Natural killer cell (primary cell): ENCODE measurements around the gene PGAP3. TPM values are rescaled to one million over a fixed set of nuclear protein-coding genes. Genes with fewer than 3 reads are reported as not detected.
A peak's percentile ranks its signal among the peaks of the same experiment; 100 is the strongest.

ENCODE experiments used
- ATAC-seq, 3 donors: fragments of 150-1000 bp in 2 of 3; fragments of 200-7000 bp in 1 of 3; cut with Tn5 transposase; 1 replicate in 1 of 3; 2 replicates in 2 of 3; pipeline ENCODE4 v1.10.0; 2021; ENCODE audit warnings: mild to moderate bottlenecking in 2 of 3, moderate library complexity in 2 of 3
- DNase-seq, 2 donors: peaks; one replicate each; pipeline versions ENCODE4 v3.0.0 to v3.0.0-alpha.2; 2013 to 2021; ENCODE audit warnings: mixed read lengths in 1 of 2
- H3K27ac ChIP-seq: one replicate; pipeline ENCODE4 v1.5.1; 2013; ENCODE audit warnings: mild to moderate bottlenecking, low read length
- H3K27me3 ChIP-seq: one replicate; pipeline ENCODE4 v1.6.1; 2013; ENCODE audit warnings: low read length; ENCODE audit not compliant: control insufficient read depth, insufficient read depth
- H3K36me3 ChIP-seq: one replicate; pipeline ENCODE4 v1.6.1; 2013; ENCODE audit warnings: low read length; ENCODE audit not compliant: control insufficient read depth, insufficient read depth
- H3K4me1 ChIP-seq: one replicate; pipeline ENCODE4 v1.6.1; 2013; ENCODE audit warnings: low read length; ENCODE audit not compliant: control insufficient read depth, insufficient read depth
- H3K4me3 ChIP-seq: one replicate; pipeline ENCODE4 v1.5.1; 2013; ENCODE audit warnings: low read length
- H3K9me3 ChIP-seq: one replicate; pipeline ENCODE4 v1.6.1; 2013; ENCODE audit warnings: low read length; ENCODE audit not compliant: control insufficient read depth, insufficient read depth
- H3K27ac Mint-ChIP-seq, 2 donors: one replicate each; pipeline ENCODE4 v1.8.0; 2022; ENCODE audit warnings: mild to moderate bottlenecking in 2 of 2, mixed read lengths in 2 of 2, moderate library complexity in 1 of 2
- H3K27me3 Mint-ChIP-seq, 2 donors: one replicate each; pipeline ENCODE4 v1.8.0; 2022; ENCODE audit warnings: low read depth in 2 of 2, mixed read lengths in 2 of 2
- H3K36me3 Mint-ChIP-seq: one replicate; pipeline ENCODE4 v1.8.0; 2022; ENCODE audit warnings: mixed read lengths
- H3K4me1 Mint-ChIP-seq, 2 donors: one replicate each; pipeline ENCODE4 v1.8.0; 2022; ENCODE audit warnings: mixed read lengths in 2 of 2
- H3K4me3 Mint-ChIP-seq: one replicate; pipeline ENCODE4 v1.8.0; 2022; ENCODE audit warnings: mild to moderate bottlenecking, moderate library complexity, mixed read lengths
- H3K9me3 Mint-ChIP-seq, 2 donors: one replicate each; pipeline ENCODE4 v1.8.0; 2022; ENCODE audit warnings: mixed read lengths in 2 of 2
- WGBS: methylation state at CpG from one replicate; pipeline ENCODE4 v1.1.7; 2013; ENCODE audit warnings: missing lambda C conversion rate; ENCODE audit not compliant: insufficient coverage; 5-methylcytosine and 5-hydroxymethylcytosine counted together
- intact Hi-C: fragments of 100-400 bp; cut with micrococcal nuclease; formaldehyde crosslinking; loops from one replicate; pipeline ENCODE4 v1.14.2; 2022
- total RNA-seq, 4 donors: library from RNA; stranded (reverse); fragments of 120-200 nt in 1 of 4; gene quantifications; one replicate each; pipeline versions ENCODE4 v1.2.3 to v1.2.4, GENCODE V29; 2013 to 2022
- TF ChIP-seq, protein P1 (sequence below): fragments of 200-600 bp; IDR thresholded peaks from one replicate; pipeline ENCODE4 v1.8.0; 2022; ENCODE audit warnings: antibody characterized with exemption

PGAP3 gene
- total RNA-seq, 3 donors from 2014 or later (not counting 1 experiment from before 2014, with no cell fraction given) = 45.8 to 57.8 (median 52.4) TPM

DNA sequence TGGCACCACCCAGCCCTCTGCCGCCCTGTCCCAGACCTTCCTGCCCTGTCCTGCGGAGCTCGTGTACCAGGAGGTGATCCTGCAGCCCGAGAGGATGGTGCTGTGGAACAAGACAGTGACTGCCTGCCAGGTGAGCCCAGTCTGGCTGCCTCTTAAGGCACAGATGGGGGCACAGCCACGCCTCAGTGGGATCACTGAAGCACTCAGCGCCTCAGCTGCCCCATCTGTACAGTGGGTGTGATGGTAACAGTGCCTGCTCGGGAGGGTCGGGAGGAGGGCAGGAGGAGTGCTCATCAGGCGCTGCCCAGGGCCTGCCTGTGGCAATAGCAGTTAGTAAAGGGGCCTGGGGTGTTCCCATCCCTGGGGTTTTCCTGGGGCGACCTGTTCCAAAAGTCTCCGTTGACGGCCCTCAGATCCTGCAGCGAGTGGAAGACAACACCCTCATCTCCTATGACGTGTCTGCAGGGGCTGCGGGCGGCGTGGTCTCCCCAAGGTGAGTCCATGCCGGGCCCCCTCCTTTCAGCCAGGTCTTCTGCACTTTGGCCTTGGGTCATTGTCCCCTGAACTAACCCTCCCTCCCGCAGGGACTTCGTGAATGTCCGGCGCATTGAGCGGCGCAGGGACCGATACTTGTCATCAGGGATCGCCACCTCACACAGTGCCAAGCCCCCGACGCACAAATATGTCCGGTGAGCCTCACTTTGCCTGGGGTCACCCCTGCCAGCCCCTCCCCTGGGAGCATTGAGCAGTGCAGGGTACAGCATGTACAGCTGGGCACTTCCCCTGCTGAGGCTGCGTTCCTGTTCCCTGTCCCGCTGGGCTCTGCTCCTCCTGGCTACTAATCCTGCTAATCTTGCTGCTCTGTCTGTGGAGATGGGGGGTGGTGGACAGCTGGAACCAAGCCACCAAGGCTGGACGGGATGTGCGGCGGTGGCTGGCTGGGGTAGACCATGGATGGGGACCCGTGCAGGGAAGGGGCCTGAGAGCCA, 27.2 kb downstream of the PGAP3 start:
- intact Hi-C loops = no loop called here
- Mint-ChIP-seq H3K27me3 (no peaks in the 10 kb centered on the region), H3K4me3 (no peak overlapping the region), H3K9me3 (no peaks in the 10 kb centered on the region), H3K36me3 (no peaks in the 10 kb centered on the region), H3K4me1 (peaks cover 0 to 12% of the 10 kb centered on the region in 2 donors), H3K27ac (no peak overlapping the region)
- WGBS = 94% methylated on average over 35 of the region's 35 CpGs
- Histone ChIP-seq H3K4me3 (no peak overlapping the region), H3K27me3 (no peaks in the 10 kb centered on the region), H3K27ac (no peak overlapping the region), H3K9me3 (no peaks in the 10 kb centered on the region), H3K36me3 (peaks cover 62% of the 10 kb centered on the region), H3K4me1 (peaks cover 17% of the 10 kb centered on the region)
- DNase-seq (no peak), ATAC-seq (no peak)
- TF ChIP-seq, protein P1, sequence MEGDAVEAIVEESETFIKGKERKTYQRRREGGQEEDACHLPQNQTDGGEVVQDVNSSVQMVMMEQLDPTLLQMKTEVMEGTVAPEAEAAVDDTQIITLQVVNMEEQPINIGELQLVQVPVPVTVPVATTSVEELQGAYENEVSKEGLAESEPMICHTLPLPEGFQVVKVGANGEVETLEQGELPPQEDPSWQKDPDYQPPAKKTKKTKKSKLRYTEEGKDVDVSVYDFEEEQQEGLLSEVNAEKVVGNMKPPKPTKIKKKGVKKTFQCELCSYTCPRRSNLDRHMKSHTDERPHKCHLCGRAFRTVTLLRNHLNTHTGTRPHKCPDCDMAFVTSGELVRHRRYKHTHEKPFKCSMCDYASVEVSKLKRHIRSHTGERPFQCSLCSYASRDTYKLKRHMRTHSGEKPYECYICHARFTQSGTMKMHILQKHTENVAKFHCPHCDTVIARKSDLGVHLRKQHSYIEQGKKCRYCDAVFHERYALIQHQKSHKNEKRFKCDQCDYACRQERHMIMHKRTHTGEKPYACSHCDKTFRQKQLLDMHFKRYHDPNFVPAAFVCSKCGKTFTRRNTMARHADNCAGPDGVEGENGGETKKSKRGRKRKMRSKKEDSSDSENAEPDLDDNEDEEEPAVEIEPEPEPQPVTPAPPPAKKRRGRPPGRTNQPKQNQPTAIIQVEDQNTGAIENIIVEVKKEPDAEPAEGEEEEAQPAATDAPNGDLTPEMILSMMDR = no peak

DNA sequence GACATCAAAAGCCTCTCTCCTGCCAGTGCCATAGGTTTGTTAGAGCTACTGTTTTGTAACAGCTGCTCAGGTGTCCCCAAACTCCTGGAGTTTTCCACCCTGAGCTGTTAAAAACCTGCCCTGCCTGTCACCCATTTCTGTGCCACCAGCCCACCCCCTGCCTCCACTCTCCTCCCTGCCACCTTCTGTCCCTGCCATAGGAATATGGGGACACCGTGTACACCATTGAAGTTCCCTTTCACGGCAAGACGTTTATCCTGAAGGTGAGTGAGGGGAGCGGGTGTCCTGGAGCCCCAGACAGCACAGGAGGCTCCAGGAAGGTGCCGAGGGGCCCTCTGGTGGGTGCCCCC, 27.9 kb downstream of the PGAP3 start:
- H3K27ac Mint-ChIP-seq = no peak overlapping the region
- no peaks in the 10 kb centered on the region for H3K36me3 Mint-ChIP-seq
- H3K27ac ChIP-seq = peak overlapping the region; percentile 3
- H3K4me1 ChIP-seq = peaks cover 17% of the 10 kb centered on the region
- H3K27me3 ChIP-seq = no peaks in the 10 kb centered on the region
- TF ChIP-seq, protein P1 = no peak
- H3K4me3 Mint-ChIP-seq = no peak overlapping the region
- peaks cover 62% of the 10 kb centered on the region for H3K36me3 ChIP-seq
- intact Hi-C loops = no loop called here
- no peaks in the 10 kb centered on the region for H3K9me3 ChIP-seq
- no peaks in the 10 kb centered on the region for H3K9me3 Mint-ChIP-seq
- WGBS = 64% methylated on average over 5 of the region's 5 CpGs
- no peaks in the 10 kb centered on the region for H3K27me3 Mint-ChIP-seq
- ATAC-seq = no peak
- H3K4me1 Mint-ChIP-seq = peaks cover 0 to 15% of the 10 kb centered on the region in 2 donors
- no peak for DNase-seq
- no peak overlapping the region for H3K4me3 ChIP-seq

DNA sequence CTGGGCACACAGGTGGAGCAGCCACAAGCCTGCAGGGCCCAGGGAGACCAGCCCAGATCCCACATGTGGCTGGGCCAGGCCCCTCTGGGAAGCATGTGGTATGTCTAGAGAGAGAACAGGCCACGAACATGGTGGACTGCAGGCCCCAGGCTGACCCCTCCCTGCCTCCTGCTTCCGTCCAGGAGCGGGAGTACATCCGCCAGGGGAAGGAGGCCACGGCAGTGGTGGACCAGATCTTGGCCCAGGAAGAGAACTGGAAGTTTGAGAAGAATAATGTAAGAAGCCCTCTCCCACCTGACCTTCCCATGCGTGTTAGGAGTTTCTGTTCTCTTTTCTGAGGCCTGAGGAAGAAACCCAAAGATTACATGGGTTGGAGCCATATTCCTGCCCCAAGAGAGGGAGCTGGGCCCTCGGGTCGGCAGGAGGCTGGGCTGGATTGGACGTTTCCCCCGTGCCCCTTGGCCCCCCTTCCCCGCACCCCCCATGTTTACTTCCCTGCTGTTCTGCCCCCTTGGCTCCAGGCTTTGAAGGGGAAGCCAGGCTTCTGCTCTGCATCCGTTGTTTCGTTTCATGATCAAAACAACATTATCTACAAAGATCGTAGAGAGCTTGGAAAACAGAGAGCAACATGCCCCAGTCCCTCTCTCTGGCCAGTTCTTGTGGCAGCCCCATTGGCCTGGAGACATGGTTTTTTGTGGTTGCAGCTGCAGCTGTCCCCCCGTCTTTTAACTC, 28.4 kb downstream of the PGAP3 start:
- Mint-ChIP-seq H3K4me3 (no peak overlapping the region), H3K36me3 (no peaks in the 10 kb centered on the region), H3K4me1 (peaks cover 0 to 11% of the 10 kb centered on the region in 2 donors), H3K27ac (no peak overlapping the region), H3K9me3 (no peaks in the 10 kb centered on the region), H3K27me3 (no peaks in the 10 kb centered on the region)
- intact Hi-C loops = no loop called here
- no peak for ATAC-seq
- 43% methylated on average over 14 of the region's 15 CpGs for WGBS
- peak overlapping the region; percentile 3 for H3K27ac ChIP-seq
- TF ChIP-seq, protein P1 = no peak
- H3K4me3 ChIP-seq = no peak overlapping the region
- H3K27me3 ChIP-seq = no peaks in the 10 kb centered on the region
- H3K4me1 ChIP-seq = peaks cover 17% of the 10 kb centered on the region
- no peaks in the 10 kb centered on the region for H3K9me3 ChIP-seq
- peaks cover 64% of the 10 kb centered on the region for H3K36me3 ChIP-seq
- peak in 1 of 2 donors; percentile 43 for DNase-seq
